GM20000 (cell line): Measurements from ENCODE around the gene TBC1D28.
"Not testable (repeated sequence)": the region's sequence is repeated elsewhere in the genome, so short reads cannot be mapped to it uniquely, and the experiment has no call there.

ENCODE experiments used
- DNase-seq: peaks from one replicate; pipeline ENCODE4 v3.0.0; 2012; ENCODE audit warnings: low spot score

The TBC1D28 gene

DNA sequence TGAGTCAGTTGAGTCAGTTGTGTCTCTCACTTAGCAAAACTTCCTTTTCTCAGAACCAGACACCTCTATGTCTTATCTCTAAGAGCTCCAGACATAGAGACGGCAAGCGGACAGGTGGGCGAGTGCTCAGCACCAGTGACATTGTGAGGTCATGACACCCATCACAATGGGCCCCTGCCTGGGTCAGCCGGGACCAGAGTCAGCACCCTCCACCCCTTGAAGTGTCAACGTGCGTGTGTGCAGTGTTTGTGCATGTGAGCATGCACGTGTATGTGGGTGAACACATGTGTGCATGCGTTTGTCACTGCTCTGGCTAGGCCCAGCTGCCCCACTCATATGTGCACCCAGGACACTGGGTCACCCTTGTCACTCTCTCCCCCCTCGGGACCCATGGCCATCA lies at the start of gene TBC1D28:
TSS of gene TBC1D28 (minus strand) at position 101 of the 400 bp plus-strand sequence. CDS start 3,039 bp downstream, outside the sequence.
- not testable (repeated sequence) for DNase-seq

DNA sequence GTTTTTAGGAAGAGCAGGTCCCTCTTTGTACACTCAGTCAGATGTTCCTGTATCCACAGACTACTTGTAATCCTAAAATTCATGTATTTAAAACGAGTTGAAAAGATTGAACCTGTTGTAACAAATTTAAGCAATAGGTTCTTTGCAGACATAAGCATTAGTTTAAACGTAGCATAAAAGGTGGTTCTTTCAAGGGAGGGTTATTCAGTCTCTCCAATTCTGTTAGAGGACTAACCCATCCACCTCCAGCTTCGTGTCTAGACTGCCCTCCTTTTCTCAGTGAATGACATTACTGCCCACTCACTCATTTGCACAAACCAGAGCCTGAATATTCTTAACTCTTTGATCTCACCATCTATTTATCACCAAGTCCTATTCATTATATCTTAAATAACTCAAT lies 38.5 kb upstream of the TBC1D28 start:
- DNase-seq, result not testable (repeated sequence)

DNA sequence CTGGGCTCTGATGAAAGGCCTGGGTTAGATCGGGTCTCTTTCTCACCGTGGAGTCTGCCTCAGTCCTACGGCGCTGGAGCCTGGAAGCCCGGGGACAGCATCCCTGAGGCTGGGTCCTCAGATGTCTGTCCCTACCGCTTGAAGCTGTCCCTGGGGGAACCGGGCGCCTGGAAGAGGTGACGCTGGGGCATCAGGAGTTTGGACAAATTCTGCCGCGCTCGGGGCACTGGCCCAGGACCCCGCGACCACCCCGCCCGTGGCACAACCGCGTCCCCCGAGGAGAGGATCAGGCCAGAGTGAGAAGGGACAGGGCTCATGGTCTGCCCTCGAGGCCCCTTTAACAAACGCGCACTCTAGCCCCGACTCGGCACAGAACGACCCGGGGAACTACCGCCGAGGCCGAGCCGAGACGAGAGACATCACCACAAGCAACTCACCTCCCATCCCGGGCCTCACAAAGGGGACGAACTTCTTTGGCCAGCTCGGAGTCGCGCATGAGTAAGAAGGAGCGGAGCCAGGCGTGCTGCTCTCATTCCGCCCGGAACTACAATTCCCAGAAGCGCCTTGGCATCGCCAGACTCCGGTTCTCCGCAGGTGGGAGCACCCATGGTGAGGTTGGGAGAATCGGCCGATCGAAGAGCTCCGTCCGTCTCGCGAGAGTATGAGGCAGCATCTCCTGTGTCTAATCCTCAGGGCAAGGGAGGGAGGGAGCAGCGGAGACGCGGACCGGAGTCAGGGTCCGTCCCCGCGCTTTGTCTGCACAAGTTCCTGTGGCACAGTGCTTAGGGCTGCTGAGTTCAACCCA lies 37.8 kb upstream of the TBC1D28 start, which contains the start of gene FOXO3B:
TSS of gene FOXO3B (minus strand) at position 548 of the 805 bp plus-strand sequence. CDS start 663 bp downstream, outside the sequence.
- DNase-seq, result peak; percentile 52

DNA sequence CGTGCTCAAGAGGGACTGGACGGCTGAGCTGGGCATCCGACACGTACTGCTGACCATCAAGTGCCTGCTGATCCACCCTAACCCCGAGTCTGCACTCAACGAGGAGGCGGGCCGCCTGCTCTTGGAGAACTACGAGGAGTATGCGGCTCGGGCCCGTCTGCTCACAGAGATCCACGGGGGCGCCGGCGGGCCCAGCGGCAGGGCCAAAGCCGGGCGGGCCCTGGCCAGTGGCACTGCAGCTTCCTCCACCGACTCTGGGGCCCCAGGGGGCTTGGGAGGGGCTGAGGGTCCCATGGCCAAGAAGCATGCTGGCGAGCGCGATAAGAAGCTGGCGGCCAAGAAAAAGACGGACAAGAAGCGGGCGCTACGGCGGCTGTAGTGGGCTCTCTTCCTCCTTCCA lies 33.2 kb upstream of the TBC1D28 start:
- not testable (repeated sequence) for DNase-seq

DNA sequence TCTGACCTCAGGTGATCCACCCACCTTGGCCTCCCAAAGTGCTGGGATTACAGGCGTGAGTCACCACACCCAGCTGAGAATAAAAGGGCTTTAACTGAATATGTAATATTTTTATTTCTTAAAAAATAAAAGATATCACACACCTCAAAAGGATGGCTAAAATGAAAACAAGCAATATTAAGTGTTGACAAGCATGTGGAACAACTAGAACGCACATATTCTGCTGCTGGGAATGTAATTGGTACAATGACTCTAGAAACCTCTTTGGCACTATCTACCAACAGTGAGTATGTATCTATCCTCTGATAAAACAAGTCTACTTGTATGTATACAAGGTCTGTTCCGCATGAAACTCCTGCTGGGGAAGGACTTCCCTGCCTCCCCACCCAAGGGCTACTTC lies 32.7 kb upstream of the TBC1D28 start:
- not testable (repeated sequence) for DNase-seq

DNA sequence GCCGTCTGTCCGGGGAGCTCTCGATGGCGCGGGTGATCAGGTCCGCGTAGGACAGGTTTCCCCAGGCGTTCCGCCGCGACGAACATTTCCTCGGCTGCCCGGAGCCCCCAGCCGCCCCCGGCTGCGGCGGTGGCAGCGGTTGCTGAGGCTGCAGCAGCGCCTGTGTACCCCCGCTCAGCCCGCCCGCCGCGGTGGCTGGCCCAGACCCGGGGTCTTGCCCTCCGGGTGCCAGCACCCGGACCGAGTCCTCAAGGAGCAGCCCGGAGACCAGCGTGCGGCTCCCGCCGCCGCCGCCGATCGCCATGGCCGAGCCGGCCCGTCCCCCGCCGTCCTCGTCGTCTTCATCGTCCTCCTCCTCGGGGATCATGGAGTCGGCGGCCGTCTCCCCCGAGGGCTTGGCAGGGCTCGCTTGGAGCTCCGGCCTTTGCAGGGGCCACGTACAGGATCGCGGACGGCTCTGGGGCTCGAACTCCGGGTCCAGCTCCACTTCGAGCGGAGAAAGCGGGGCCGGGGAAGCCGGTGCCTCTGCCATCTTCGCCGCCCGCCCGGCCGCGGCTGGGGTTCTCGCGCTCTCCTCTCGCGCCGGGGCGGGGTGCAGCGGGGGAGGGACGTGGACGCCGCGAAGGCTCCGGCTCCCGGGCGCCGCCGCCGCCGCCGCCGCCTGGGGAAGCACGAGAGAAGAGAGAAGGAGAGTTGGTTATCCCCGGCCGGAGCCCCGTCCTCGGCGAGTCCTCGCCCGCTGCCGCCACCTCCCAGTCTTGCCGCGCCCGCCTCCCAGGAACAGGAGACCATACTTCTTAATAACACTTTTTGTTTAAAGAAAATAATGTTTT lies 28.4 kb upstream of the TBC1D28 start:
- DNase-seq, result not testable (repeated sequence)

DNA sequence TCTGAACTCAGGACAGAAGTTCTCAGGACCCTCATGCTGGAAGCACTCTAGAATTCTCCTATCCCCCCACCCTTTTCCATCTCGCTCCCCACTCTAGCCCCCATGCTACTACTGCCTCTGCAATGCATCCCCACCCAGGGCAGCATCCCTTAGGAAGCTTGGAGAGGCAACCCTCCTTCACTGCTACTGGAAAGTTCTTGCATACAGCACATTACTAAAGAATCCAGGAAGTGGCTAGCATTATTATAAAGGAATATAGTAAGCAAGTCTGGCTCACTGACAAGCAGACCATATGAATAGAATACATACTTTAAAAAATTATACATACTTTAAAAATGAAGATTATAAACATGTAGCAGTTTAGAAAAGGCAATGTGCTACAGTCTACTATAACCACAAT lies 24.4 kb upstream of the TBC1D28 start:
- not testable (repeated sequence) for DNase-seq

DNA sequence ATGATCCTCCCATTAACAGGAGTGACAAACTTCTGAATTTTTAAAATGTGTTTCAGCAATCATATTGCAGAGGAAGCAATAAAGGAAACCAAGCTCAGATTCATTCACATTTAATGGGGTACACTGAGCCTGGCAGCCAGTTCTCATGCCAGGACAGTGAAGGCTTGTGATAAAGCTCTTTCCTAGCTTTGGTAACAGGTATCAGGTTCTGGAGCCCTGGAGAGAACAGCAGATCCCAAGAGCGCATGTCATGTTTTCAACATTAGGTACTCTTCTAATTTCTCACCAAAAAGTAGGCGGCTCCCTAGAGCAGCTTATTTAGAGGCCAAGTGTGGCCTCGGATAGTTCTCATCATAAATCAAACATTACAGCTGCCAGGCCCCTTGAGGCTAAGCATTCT lies 23.3 kb upstream of the TBC1D28 start:
- not testable (repeated sequence) for DNase-seq

DNA sequence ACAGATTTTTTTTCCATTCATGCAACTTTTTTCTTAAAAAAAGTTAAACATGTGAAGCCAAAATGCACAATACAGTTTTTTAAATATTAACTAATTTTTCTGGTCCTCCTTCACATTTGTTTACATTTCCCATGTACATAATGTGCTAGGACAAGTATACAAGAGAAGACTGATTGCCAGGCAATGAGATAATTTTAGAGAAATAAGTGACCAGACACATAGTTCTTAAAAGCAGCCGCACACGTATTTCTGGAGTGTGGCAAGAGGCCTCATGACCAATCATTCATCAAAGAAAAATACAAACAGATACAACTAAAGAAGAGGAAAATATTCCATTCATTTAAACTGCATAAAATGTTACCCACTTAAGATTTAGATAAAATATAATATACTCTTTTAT lies 22.1 kb upstream of the TBC1D28 start:
- DNase-seq, result not testable (repeated sequence)

DNA sequence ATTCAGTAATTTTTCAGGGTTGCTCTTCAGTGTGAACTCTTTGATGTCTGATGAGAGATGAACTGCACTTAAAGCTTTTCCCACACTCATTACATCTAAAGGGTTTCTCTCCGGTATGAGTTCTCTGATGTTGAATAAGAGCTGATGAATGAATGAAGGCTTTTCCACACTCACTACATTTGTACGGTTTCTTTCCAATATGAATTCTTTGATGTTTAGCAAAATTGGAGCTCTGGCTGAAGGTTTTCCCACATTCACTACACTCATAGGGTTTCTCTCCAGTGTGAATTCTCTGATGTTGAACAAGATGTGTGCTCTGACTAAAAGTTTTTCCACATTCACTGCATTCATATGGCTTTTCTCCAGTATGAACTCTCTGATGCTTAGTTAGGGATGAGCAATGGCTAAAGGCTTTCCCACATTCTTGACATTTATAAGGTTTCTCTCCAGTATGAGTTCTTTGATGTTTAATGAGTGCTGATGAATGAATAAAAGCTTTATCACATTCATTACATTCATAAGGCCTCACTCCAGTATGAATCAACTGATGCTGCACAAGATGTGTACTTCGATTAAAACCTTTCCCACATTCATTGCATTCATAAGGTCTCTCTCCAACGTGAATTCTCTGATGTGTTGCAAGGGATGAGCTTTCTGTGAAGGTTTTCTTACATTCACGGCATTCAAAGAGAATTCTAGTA lies 17.9 kb upstream of the TBC1D28 start:
- DNase-seq, result not testable (repeated sequence)

DNA sequence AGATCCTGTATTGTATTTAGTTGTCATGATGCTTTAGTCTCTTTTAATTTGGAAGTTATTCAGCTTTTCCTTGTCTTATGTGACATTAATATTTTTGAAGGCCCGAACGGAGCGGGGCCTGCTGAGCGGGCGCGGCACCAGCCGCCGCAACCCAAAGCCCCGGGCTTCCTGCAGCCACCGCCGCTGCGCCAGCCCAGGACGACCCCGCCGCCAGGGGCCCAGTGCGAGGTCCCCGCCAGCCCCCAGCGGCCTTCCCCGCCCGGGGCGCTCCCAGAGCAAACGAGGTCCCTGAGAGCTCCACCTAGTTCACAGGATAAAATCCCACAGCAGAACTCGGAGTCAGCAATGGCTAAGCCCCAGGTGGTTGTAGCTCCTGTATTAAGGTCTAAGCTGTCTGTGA lies 5.9 kb upstream of the TBC1D28 start:
- DNase-seq, result not testable (repeated sequence)

DNA sequence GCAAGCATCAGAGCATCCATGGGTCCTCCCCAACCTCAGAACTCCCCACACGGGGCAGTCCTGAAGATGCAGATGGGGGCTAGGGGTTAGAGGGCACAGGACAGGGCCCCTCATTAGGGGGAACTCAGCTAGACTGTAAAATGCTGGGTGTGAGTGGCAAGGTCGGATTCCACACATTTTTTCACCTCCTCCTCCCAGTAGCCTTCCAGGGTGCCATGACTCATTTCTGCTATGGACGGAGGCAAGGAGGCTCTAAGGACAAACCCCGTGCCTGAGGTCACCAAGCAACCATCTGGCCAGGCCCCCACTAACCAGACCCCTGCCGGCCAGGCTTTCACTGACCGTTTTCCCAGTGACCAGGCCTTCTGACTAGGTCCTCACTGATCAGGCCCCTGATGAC lies 1.1 kb downstream of the TBC1D28 start:
- not testable (repeated sequence) for DNase-seq

DNA sequence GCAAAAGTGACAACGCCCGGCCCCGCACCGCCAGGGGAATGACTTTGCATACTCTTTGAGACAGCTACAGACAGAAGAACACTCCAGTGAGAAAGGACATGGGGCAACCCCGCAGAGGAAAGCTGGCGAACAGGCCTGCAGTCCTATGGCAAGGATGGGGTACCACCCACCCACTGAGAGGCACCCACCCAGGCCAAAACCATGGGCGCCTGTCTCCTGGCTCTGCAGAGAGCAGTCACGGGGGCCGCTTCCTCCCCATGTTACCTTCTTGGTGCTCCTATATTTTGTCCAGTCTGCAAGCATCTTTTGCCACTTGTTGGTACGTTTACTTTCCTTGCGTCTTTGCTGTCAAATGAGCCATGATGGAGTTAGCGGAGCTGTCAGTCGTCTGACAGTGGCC lies 5.8 kb downstream of the TBC1D28 start:
- DNase-seq, result not testable (repeated sequence)

DNA sequence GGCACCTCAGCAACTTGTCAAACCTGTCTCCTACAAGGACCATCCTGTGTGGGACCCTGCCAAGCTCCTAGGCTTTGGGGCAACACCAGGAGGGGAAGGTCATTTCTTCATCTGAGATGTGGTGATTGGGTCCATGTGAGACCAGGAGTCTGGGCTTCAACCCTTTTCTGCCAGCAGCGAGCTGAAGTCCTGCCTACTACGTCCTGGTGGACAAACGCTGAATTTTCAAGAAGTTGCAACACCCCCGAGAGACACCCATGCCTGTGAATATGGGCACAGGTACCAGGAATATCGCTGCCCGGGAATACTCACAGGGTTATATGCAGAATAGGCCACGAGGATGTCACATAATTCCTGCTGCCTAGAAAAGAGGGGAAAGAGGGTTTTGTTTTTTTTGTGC lies 8.0 kb downstream of the TBC1D28 start:
- DNase-seq, result not testable (repeated sequence)

DNA sequence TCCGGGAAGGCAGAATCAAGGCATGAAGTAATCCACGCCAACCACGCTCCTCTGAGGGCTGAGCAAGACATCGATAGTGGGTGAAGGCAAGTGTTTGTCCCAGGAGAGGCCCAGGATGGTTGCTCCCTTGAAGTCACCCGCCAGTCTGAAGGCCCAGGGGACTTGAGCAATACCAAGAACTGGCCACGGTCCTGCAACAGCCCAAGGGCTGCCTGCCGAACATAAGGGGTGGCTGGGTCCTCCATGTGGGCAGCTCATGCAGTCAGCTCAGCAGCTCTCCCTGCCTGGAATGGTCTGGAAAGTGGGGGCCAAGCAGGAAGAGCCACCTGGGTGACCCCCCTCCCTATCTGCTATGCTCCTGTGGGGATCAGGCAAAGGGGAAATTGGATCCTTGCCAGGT lies 8.4 kb downstream of the TBC1D28 start:
- not testable (repeated sequence) for DNase-seq

DNA sequence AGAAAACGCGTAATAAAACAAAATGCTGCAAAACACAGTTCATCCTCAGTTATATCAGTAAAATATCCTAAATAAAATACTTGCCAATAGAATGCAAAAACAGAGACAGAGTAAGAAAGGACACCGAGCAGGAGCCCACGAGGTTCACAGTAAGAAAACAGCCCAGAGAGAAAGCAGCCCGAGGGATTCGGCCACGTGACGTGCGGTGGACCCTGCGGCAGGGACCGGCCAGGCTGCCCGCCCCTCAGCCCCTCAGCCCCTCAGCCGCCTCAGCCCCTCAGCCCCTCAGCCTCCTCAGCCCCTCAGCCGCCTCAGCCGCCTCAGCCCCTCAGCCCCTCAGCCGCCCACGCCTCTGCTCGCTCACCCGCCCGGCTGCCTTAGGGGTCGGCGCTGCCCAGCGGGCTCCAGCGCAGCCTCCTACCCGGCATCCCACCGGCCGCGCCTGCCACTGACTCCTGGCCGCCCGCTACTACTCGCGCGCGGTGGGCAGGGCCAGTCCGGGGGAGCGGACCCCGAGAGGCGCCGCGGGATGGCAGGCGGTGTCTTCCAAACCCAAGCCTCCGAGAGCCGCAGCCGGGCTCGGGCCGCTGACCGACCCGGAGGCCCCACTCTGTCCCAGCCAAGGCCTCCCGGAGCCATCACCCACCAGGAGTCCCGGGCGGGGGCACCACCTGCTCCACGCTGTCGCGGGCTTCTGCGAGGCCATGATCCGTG lies 9.5 kb downstream of the TBC1D28 start:
- DNase-seq, result not testable (repeated sequence)
